BLaER1 treated with 17β-estradiol and CSF1 and Interleukin-3, amounts not matched to agents 10 nM and 100 nM (cell line): ENCODE data around the gene EPAS1.

ENCODE experiments used
- H3K27ac ChIP-seq, 11 experiments: shearing (Covaris generic); formaldehyde crosslinking; 2 replicates each; pipeline ENCODE4 v1.8.1; 2022
- H3K27me3 ChIP-seq, 11 experiments: shearing (Covaris generic); formaldehyde crosslinking; 2 replicates each; pipeline ENCODE4 v1.8.1; 2022
- H3K36me3 ChIP-seq, 11 experiments: shearing (Covaris generic); formaldehyde crosslinking; 2 replicates each; pipeline ENCODE4 v1.8.1; 2022
- H3K4me1 ChIP-seq, 10 experiments: shearing (Covaris generic); formaldehyde crosslinking; 2 replicates each; pipeline ENCODE4 v1.8.1; 2022
- H3K4me2 ChIP-seq, 11 experiments: shearing (Covaris generic); formaldehyde crosslinking; 2 replicates each; pipeline ENCODE4 v1.8.1; 2022
- H3K4me3 ChIP-seq, 10 experiments: shearing (Covaris generic); formaldehyde crosslinking; 2 replicates each; pipeline ENCODE4 v1.8.1; 2022
- H3K9ac ChIP-seq, 11 experiments: shearing (Covaris generic); formaldehyde crosslinking; 2 replicates each; pipeline ENCODE4 v1.8.1; 2022
- H3K9me3 ChIP-seq, 11 experiments: shearing (Covaris generic); formaldehyde crosslinking; replicated peaks in 1 of 11; 2 replicates each; pipeline ENCODE4 v1.8.1; 2022
- H4K20me1 ChIP-seq, 11 experiments: shearing (Covaris generic); formaldehyde crosslinking; 2 replicates each; pipeline ENCODE4 v1.8.1; 2022
- Cebpa-rat ChIP-seq, 11 experiments: shearing (Covaris generic); IDR thresholded peaks; 2 replicates each; pipeline ENCODE4 v1.8.1; 2022

Gene EPAS1

DNA sequence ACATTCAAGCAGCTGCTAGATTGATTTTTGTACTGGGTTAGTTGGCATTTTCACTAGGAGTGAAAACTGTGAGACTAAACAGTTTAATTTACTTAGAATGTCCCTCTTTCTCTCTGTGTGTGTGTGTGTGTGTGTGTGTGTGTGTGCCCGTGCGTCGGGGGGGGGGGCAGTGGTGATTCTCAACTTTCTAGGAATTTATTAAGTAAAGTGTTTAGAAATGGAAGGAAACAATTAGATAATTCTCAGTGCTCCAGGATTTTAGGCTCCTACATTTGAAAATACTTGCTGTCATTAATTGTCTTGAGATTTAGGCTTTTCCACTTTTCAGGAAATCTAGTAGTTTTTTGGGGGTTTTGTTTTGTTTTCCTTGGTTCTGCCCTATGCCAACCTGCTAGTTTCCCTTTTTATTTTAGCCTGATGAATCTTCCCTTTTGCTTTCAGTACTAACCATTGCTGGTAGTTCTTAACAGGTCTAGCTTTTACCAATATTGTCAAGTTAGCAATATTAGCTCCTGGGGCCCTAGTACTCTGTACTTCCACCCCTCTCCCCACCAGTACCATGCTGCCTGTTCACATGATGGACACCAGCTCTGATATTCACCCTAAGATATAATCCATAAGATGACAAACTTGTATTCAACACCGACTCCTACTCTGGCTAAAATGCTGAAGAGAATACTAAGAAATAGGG is 4.9 kb downstream of the EPAS1 start:
- Histone ChIP-seq H3K4me2 (peak overlapping the region in 2 of 11 experiments; percentile 11 to 30; a peak in 2 of 22 replicates), H3K27me3 (peaks cover 60 to 75% (median 67%) of the 10 kb centered on the region in 11 experiments), H3K4me1 (peaks cover 39 to 63% (median 52%) of the 10 kb centered on the region in 10 experiments)

GRCh38 chr2:46303233-46303632 is 6.0 kb downstream of the EPAS1 start:
- peaks cover 0 to 14% (median 0%) of the 10 kb centered on the region in 11 experiments; a peak in 1 of 22 replicates for H3K36me3 ChIP-seq
- H3K9me3 ChIP-seq = peaks cover 0 to 12% (median 8%) of the 10 kb centered on the region in 11 experiments; a peak in 11 of 22 replicates
- H3K4me2 ChIP-seq = peak overlapping the region in 6 of 11 experiments; percentile 10 to 82 (median 72); a peak in 8 of 22 replicates
- peaks cover 50 to 64% (median 58%) of the 10 kb centered on the region in 11 experiments for H3K27me3 ChIP-seq
- peaks cover 18 to 96% (median 26%) of the 10 kb centered on the region in 11 experiments; a peak in 21 of 22 replicates for H4K20me1 ChIP-seq
- no peak overlapping the region for H3K4me3 ChIP-seq
- no peak overlapping the region for H3K27ac ChIP-seq
- peaks cover 31 to 63% (median 48%) of the 10 kb centered on the region in 10 experiments for H3K4me1 ChIP-seq
- H3K9ac ChIP-seq = no peak overlapping the region
- TF ChIP-seq Cebpa-rat (IDR thresholded peaks at IDR 0.05) = no peak

More for the DNA sequence above, 4.9 kb downstream of the EPAS1 start:
- peaks cover 0 to 12% (median 8%) of the 10 kb centered on the region in 11 experiments; a peak in 11 of 22 replicates for H3K9me3 ChIP-seq
- H4K20me1 ChIP-seq = peaks cover 20 to 85% (median 35%) of the 10 kb centered on the region in 11 experiments; a peak in 21 of 22 replicates
- H3K27ac ChIP-seq = no peak overlapping the region
- peaks cover 0 to 14% (median 0%) of the 10 kb centered on the region in 11 experiments; a peak in 1 of 22 replicates for H3K36me3 ChIP-seq
- no peak for TF ChIP-seq Cebpa-rat (IDR thresholded peaks at IDR 0.05)
- no peak overlapping the region for H3K4me3 ChIP-seq
- no peak overlapping the region for H3K9ac ChIP-seq

GRCh38 chr2:46303822-46304221 is 6.6 kb downstream of the EPAS1 start:
- Histone ChIP-seq H3K9ac (no peak overlapping the region), H3K4me1 (peaks cover 25 to 69% (median 42%) of the 10 kb centered on the region in 10 experiments), H3K9me3 (peaks cover 0 to 12% (median 8%) of the 10 kb centered on the region in 11 experiments; a peak in 11 of 22 replicates), H4K20me1 (peaks cover 12 to 100% (median 20%) of the 10 kb centered on the region in 11 experiments; a peak in 20 of 22 replicates), H3K27ac (no peak overlapping the region), H3K36me3 (peaks cover 0 to 14% (median 0%) of the 10 kb centered on the region in 11 experiments; a peak in 1 of 22 replicates), H3K27me3 (peaks cover 44 to 58% (median 52%) of the 10 kb centered on the region in 11 experiments), H3K4me2 (peak overlapping the region in 8 of 11 experiments; percentile 36 to 82 (median 72); a peak in 14 of 22 replicates), H3K4me3 (no peak overlapping the region)
- TF ChIP-seq Cebpa-rat (IDR thresholded peaks at IDR 0.05) = no peak

DNA sequence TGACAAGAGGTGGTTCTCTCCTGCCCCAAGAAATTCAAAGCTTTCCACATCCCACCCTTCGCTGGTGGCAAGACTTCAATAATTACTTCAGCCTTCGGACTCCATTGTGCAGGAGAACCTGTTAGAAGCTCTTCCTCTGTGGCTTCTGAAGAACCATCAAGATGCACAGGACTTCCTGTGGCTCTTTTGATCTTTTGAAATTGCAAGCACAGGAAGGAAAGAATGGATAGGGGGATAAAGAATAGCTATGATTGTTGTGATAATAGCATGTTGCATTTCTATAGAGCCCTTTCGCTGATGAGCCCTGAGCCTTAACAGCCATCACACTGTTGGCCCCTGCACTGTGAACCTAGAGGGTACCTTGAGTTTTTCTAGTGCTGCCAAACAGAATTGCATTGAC is 7.4 kb downstream of the EPAS1 start:
- Histone ChIP-seq H3K36me3 (peaks cover 0 to 14% (median 0%) of the 10 kb centered on the region in 11 experiments; a peak in 1 of 22 replicates), H3K9ac (no peak overlapping the region), H3K4me2 (peak overlapping the region; percentile 8 to 82 (median 65); a peak in 19 of 22 replicates), H3K27ac (no peak overlapping the region), H3K4me3 (peak overlapping the region in 1 of 10 experiments; percentile 8; a peak in 1 of 20 replicates), H3K27me3 (peaks cover 36 to 50% (median 44%) of the 10 kb centered on the region in 11 experiments), H4K20me1 (peaks cover 5 to 100% (median 12%) of the 10 kb centered on the region in 11 experiments; a peak in 19 of 22 replicates), H3K4me1 (peaks cover 17 to 74% (median 34%) of the 10 kb centered on the region in 10 experiments), H3K9me3 (peaks cover 0 to 12% (median 9%) of the 10 kb centered on the region in 11 experiments; a peak in 11 of 22 replicates)
- TF ChIP-seq Cebpa-rat (IDR thresholded peaks at IDR 0.05) = no peak; a peak in 1 of 22 replicates

DNA sequence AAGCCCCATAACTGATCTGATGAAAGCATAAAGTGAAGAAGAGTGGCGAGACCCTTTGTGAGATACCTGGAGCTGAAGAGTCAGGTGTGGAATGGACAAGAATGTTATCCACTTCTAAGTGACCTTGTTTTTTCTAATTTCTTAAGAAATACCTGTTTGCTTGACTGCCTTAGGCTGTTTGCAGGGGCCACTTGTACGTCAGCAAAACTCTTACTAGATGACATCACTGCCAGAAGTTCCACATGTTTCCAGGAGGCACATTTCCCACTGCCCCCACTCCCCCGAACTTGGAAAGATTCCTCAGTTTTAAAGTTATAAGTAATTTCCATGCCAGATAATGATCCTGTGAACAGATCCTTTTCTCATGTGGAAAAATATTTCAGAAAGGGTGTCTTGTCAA is 8.0 kb downstream of the EPAS1 start:
- peaks cover 0 to 15% (median 9%) of the 10 kb centered on the region in 11 experiments; a peak in 11 of 22 replicates for H3K9me3 ChIP-seq
- peaks cover 13 to 72% (median 29%) of the 10 kb centered on the region in 10 experiments for H3K4me1 ChIP-seq
- TF ChIP-seq Cebpa-rat (IDR thresholded peaks at IDR 0.05) = no peak
- no peak overlapping the region for H3K27ac ChIP-seq
- H4K20me1 ChIP-seq = peaks cover 0 to 100% (median 6%) of the 10 kb centered on the region in 11 experiments; a peak in 18 of 22 replicates
- H3K4me3 ChIP-seq = 0 out of 20 replicates have a peak overlapping the region, but pooled peaks of 1 of the 10 experiments have one; percentile 8
- peak overlapping the region; percentile 8 to 82 (median 65); a peak in 18 of 22 replicates for H3K4me2 ChIP-seq
- H3K36me3 ChIP-seq = peaks cover 0 to 14% (median 0%) of the 10 kb centered on the region in 11 experiments; a peak in 1 of 22 replicates
- H3K9ac ChIP-seq = no peak overlapping the region
- H3K27me3 ChIP-seq = peaks cover 30 to 44% (median 38%) of the 10 kb centered on the region in 11 experiments

DNA sequence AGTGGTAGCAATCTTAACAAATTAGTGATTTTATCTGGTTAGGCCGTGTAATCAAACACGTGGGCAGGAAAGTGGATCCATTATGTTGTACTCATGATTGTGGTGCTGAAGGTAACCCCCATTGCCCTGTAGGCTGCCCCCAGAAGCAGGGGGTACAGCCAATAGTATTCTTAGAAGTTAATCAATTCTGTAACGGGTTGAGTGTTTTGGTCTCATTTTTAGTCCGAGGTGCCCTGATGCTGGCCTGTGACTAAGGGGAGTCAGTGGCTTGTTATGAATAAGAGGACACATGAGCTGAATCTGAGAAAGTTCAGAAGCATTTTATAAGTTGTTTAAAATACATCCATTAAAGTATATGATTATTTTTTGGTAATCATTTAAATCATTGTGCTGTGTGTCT is 8.6 kb downstream of the EPAS1 start:
- H4K20me1 ChIP-seq = peaks cover 0 to 100% (median under 1%) of the 10 kb centered on the region in 11 experiments; a peak in 8 of 22 replicates
- H3K27me3 ChIP-seq = peaks cover 24 to 38% (median 32%) of the 10 kb centered on the region in 11 experiments
- no peak for TF ChIP-seq Cebpa-rat (IDR thresholded peaks at IDR 0.05)
- H3K4me2 ChIP-seq = peak overlapping the region in 5 of 11 experiments; percentile 12 to 73 (median 43); a peak in 5 of 22 replicates
- peak overlapping the region in 1 of 11 experiments; percentile 11; a peak in 2 of 22 replicates for H3K27ac ChIP-seq
- peaks cover 0 to 19% (median 9%) of the 10 kb centered on the region in 11 experiments; a peak in 11 of 22 replicates for H3K9me3 ChIP-seq
- H3K4me1 ChIP-seq = peaks cover 13 to 66% (median 29%) of the 10 kb centered on the region in 10 experiments
- H3K9ac ChIP-seq = no peak overlapping the region
- no peak overlapping the region for H3K4me3 ChIP-seq
- H3K36me3 ChIP-seq = peaks cover 0 to 14% (median 0%) of the 10 kb centered on the region in 11 experiments; a peak in 1 of 22 replicates

DNA sequence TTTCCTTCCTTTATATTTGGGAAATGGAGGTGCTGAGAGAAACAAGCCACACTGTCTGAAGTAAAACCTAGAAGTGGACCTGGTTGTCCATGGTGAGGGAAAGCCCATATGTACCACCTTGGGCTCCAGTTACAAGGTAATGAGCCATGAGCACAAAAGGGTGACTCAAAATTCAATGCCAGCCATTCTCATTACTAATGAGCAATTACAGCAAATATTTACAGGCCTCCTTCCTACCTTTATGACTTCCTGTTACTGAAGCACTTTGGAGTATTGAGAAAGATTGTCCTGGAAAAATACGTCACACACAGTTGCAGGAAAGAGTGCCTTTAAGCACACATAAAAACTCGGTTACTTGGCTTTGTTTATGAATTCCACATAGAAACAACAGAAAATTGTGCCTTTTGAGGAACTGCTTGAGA is 9.1 kb downstream of the EPAS1 start:
- H4K20me1 ChIP-seq = peaks cover 0 to 100% (median 0%) of the 10 kb centered on the region in 11 experiments; a peak in 6 of 22 replicates
- H3K9ac ChIP-seq = no peak overlapping the region
- peak overlapping the region in 2 of 11 experiments; percentile 11 to 36; a peak in 3 of 22 replicates for H3K27ac ChIP-seq
- TF ChIP-seq Cebpa-rat (IDR thresholded peaks at IDR 0.05) = no peak
- H3K4me2 ChIP-seq = peak overlapping the region in 4 of 11 experiments; percentile 11 to 54 (median 24); a peak in 6 of 22 replicates
- peaks cover 0 to 14% (median 0%) of the 10 kb centered on the region in 11 experiments; a peak in 1 of 22 replicates for H3K36me3 ChIP-seq
- H3K4me1 ChIP-seq = peaks cover 13 to 61% (median 29%) of the 10 kb centered on the region in 10 experiments
- H3K4me3 ChIP-seq = no peak overlapping the region
- peaks cover 0 to 19% (median 9%) of the 10 kb centered on the region in 11 experiments; a peak in 11 of 22 replicates for H3K9me3 ChIP-seq
- peaks cover 19 to 33% (median 26%) of the 10 kb centered on the region in 11 experiments for H3K27me3 ChIP-seq

GRCh38 chr2:46306988-46307655 is 9.9 kb downstream of the EPAS1 start:
- Histone ChIP-seq H3K4me2 (peak overlapping the region in 5 of 11 experiments; percentile 6 to 54 (median 11); a peak in 6 of 22 replicates), H3K4me1 (peaks cover 13 to 53% (median 29%) of the 10 kb centered on the region in 10 experiments), H3K27me3 (peaks cover 11 to 25% (median 19%) of the 10 kb centered on the region in 11 experiments), H3K9ac (no peak overlapping the region), H3K27ac (no peak overlapping the region), H4K20me1 (peaks cover 0 to 100% (median 0%) of the 10 kb centered on the region in 11 experiments; a peak in 6 of 22 replicates), H3K9me3 (peaks cover 0 to 19% (median 9%) of the 10 kb centered on the region in 11 experiments; a peak in 11 of 22 replicates), H3K4me3 (no peak overlapping the region), H3K36me3 (peaks cover 0 to 14% (median 0%) of the 10 kb centered on the region in 11 experiments; a peak in 1 of 22 replicates)
- no peak for TF ChIP-seq Cebpa-rat (IDR thresholded peaks at IDR 0.05)
